ENCODE data around the gene FAM163B.

FAM163B gene

GRCh38 chr9:133594310-133594709, 14.9 kb downstream of the FAM163B start:
- no peak for TF ChIP-seq SPI1 (IDR thresholded peaks at IDR 0.05; ENCODE audit: borderline replicate concordance, low read depth)
- no peak for TF ChIP-seq REST (IDR thresholded peaks at IDR 0.05; ENCODE audit: insufficient replicate concordance, low read depth)
- no peak for TF ChIP-seq CTCF (IDR thresholded peaks at IDR 0.05; ENCODE audit: insufficient read depth, low read length)
- no peak for TF ChIP-seq POLR2AphosphoS5 (IDR thresholded peaks at IDR 0.05; ENCODE audit: low read depth)
- no peak for TF ChIP-seq GABPA (IDR thresholded peaks at IDR 0.05; ENCODE audit: low read depth)
- no peak overlapping the region for H3K27ac ChIP-seq (replicated peaks)
- DNase-seq (ENCODE audit: low read depth in 1 of 2, low spot score in 1 of 2) = no peak
- H3K27me3 ChIP-seq (ENCODE audit: insufficient read depth, poor library complexity, severe bottlenecking) = no peaks in the 10 kb centered on the region
- H3K4me3 ChIP-seq (replicated peaks; ENCODE audit: insufficient read depth, low read length) = no peak overlapping the region

DNA sequence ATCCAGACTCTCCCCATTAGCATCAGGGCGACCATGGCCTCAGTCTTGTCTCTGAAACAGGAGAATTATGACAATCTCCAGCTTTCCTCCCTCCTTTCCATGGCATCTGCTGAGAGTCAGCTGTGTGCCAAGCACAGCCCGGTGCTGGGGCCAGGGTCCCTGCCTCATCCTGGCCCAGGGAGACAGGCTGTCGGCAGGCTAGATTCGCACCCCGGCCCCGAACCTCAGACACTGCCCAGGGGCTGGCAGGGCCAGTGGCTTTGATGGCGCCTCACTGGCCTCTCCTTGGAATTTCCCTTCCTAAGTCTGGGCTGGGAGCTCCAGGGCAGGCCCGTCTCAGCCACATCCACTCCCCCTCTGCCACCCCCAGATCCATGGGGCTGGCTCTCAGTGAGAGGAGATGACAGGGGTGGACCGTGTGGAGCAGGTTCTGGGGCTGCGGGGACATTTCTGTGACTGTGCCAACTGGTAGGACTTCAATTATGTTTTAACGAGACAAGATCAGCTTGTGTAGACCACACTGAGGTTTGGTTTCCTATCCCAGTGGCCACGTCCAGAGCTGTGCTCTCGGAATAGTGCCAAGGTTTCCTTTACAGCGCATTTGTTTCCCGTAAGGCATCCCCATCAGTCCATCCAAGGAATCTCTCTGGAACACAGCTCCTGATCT, 15.5 kb downstream of the FAM163B start:
- Histone ChIP-seq H3K27me3 (ENCODE audit: insufficient read depth, poor library complexity, severe bottlenecking) (no peaks in the 10 kb centered on the region), H3K27ac (replicated peaks) (no peak overlapping the region), H3K4me3 (replicated peaks; ENCODE audit: insufficient read depth, low read length) (no peak overlapping the region)
- DNase-seq (ENCODE audit: low read depth in 1 of 2, low spot score in 1 of 2) = no peak
- TF ChIP-seq POLR2AphosphoS5 (IDR thresholded peaks at IDR 0.05; ENCODE audit: low read depth) (no peak), SPI1 (IDR thresholded peaks at IDR 0.05; ENCODE audit: borderline replicate concordance, low read depth) (no peak), GABPA (IDR thresholded peaks at IDR 0.05; ENCODE audit: low read depth) (no peak), REST (IDR thresholded peaks at IDR 0.05; ENCODE audit: insufficient replicate concordance, low read depth) (no peak), CTCF (IDR thresholded peaks at IDR 0.05; ENCODE audit: insufficient read depth, low read length) (no peak)

DNA sequence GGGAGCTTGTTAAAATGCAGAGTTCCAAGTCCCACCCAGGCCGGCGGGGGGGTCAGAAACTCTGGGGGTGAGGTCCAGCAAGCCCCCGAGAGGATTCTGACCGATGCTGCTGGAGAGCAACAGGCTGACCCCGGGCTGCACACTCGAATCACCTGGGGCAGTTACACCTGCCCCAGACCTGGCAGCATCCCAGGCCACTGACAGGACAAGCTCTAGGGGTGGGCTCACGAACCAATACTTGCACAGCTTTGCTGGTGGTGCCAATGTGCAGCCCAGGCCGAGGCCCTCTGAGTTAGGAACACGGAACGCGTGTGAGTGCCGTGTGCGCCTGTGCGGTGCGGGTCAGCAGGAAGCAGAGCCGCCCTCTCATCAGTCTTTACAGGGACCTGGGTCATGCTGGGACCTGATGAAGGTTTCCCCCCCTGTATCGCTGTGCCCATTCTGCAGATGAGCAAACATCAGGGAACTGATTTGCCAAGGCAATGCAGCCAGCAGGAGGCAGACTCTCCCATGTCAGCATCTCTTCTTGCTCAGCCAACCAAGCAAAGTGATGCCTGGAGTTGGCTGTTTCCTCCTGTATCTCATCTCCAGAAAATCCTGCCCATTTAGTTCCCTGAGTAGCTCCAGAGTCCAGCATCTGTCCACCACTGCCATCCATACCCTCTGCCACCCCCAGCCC, 16.3 kb downstream of the FAM163B start:
- no peak for TF ChIP-seq GABPA (IDR thresholded peaks at IDR 0.05; ENCODE audit: low read depth)
- no peak for TF ChIP-seq SPI1 (IDR thresholded peaks at IDR 0.05; ENCODE audit: borderline replicate concordance, low read depth)
- TF ChIP-seq REST (IDR thresholded peaks at IDR 0.05; ENCODE audit: insufficient replicate concordance, low read depth) = no peak
- TF ChIP-seq CTCF (IDR thresholded peaks at IDR 0.05; ENCODE audit: insufficient read depth, low read length) = no peak
- no peak for TF ChIP-seq POLR2AphosphoS5 (IDR thresholded peaks at IDR 0.05; ENCODE audit: low read depth)
- H3K4me3 ChIP-seq (replicated peaks; ENCODE audit: insufficient read depth, low read length) = no peak overlapping the region
- H3K27ac ChIP-seq (replicated peaks) = no peak overlapping the region
- no peaks in the 10 kb centered on the region for H3K27me3 ChIP-seq (ENCODE audit: insufficient read depth, poor library complexity, severe bottlenecking)
- DNase-seq (ENCODE audit: low read depth in 1 of 2, low spot score in 1 of 2) = no peak
